ENCODE data around the gene EVI5. TPM values are rescaled to one million over a fixed set of nuclear protein-coding genes. Genes with fewer than 3 reads are reported as not detected.

Gene EVI5
- total and polyA plus RNA-seq, 3 experiments from 2014 or later, result 0.10 to 27.7 (median 27.4) TPM

GRCh38 chr1:92481971-92482664 is 302.8 kb downstream of the EVI5 start:
- Histone ChIP-seq H3K4me3 (ENCODE audit: low read length) (peak overlapping the region; percentile 94), H3K4me1 (ENCODE audit: insufficient read depth, low read length) (peaks cover 37% of the 10 kb centered on the region), H3K9me3 (ENCODE audit: low read length) (no peaks in the 10 kb centered on the region), H3K27ac (ENCODE audit: low read depth, low read length) (peak overlapping the region; percentile 43), H3K36me3 (ENCODE audit: insufficient read depth, low read length) (peaks cover 6% of the 10 kb centered on the region), H3K27me3 (ENCODE audit: insufficient read depth, low read length, poor library complexity, severe bottlenecking) (no peaks in the 10 kb centered on the region)
- DNase-seq, result no peak
- POLR2A ChIA-PET, result interaction anchor here (0.9 to 2.7 kb wide), 9 partner anchors 8 to 172 kb away, joined by 3 to 17 read pairs (median 7); no protein-coding TSS in a partner anchor
- Mint-ChIP-seq H3K4me1 (peaks cover 42 to 55% (median 48%) of the 10 kb centered on the region in 3 donors), H3K9me3 (no peaks in the 10 kb centered on the region), H3K36me3 (peaks cover 9 to 77% (median 16%) of the 10 kb centered on the region in 3 donors), H3K4me3 (peak overlapping the region; percentile 90 to 100 (median 93)), H3K27ac (peak overlapping the region; percentile 41 to 94 (median 85)), H3K27me3 (peaks cover 0 to 3% of the 10 kb centered on the region in 2 donors)
- CTCF ChIA-PET, result interaction anchor here (0.8 to 7.1 kb wide), 8 partner anchors 8 to 181 kb away, joined by 3 to 63 read pairs (median 4); no protein-coding TSS in a partner anchor

GRCh38 chr1:92481599-92481925 is 303.3 kb downstream of the EVI5 start:
- Histone ChIP-seq H3K9me3 (ENCODE audit: low read length) (no peaks in the 10 kb centered on the region), H3K4me3 (ENCODE audit: low read length) (peak overlapping the region; percentile 94), H3K27me3 (ENCODE audit: insufficient read depth, low read length, poor library complexity, severe bottlenecking) (no peaks in the 10 kb centered on the region), H3K36me3 (ENCODE audit: insufficient read depth, low read length) (peaks cover 6% of the 10 kb centered on the region), H3K4me1 (ENCODE audit: insufficient read depth, low read length) (peaks cover 43% of the 10 kb centered on the region), H3K27ac (ENCODE audit: low read depth, low read length) (no peak overlapping the region)
- POLR2A ChIA-PET, result interaction anchor here (1.5 to 2.7 kb wide), 2 partner anchors 56 to 166 kb away, joined by 7 to 17 read pairs; no protein-coding TSS in a partner anchor
- Mint-ChIP-seq H3K9me3 (no peaks in the 10 kb centered on the region), H3K27ac (peak overlapping the region in 4 of 8 donors; percentile 64 to 94 (median 86)), H3K27me3 (peaks cover 0 to 3% of the 10 kb centered on the region in 2 donors), H3K4me3 (peak overlapping the region; percentile 53 to 93 (median 90)), H3K4me1 (peaks cover 45 to 57% (median 53%) of the 10 kb centered on the region in 3 donors), H3K36me3 (peaks cover 9 to 81% (median 16%) of the 10 kb centered on the region in 3 donors)
- CTCF ChIA-PET, result interaction anchor here (1.0 to 7.1 kb wide), 4 partner anchors 102 to 181 kb away, joined by 3 to 63 read pairs (median 34); no protein-coding TSS in a partner anchor
- no peak for DNase-seq

- peaks cover 9 to 84% (median 16%) of the 10 kb centered on the region in 3 donors for H3K36me3 Mint-ChIP-seq
- no peaks in the 10 kb centered on the region for H3K9me3 Mint-ChIP-seq
- peak overlapping the region in 3 of 8 donors; percentile 64 to 94 (median 87) for H3K27ac Mint-ChIP-seq
- Histone ChIP-seq H3K9me3 (ENCODE audit: low read length) (no peaks in the 10 kb centered on the region), H3K4me1 (ENCODE audit: insufficient read depth, low read length) (peaks cover 48% of the 10 kb centered on the region), H3K36me3 (ENCODE audit: insufficient read depth, low read length) (peaks cover 6% of the 10 kb centered on the region), H3K4me3 (ENCODE audit: low read length) (no peak overlapping the region), H3K27ac (ENCODE audit: low read depth, low read length) (no peak overlapping the region), H3K27me3 (ENCODE audit: insufficient read depth, low read length, poor library complexity, severe bottlenecking) (no peaks in the 10 kb centered on the region)
- ChIA-PET POLR2A (interaction anchor here (2.7 kb wide), 1 partner anchor 57 kb away, joined by 17 read pairs; no protein-coding TSS in a partner anchor), CTCF (interaction anchor here (6.9 kb wide), 1 partner anchor 165 kb away, joined by 63 read pairs; no protein-coding TSS in a partner anchor)
- H3K27me3 Mint-ChIP-seq, result peaks cover 0 to 3% of the 10 kb centered on the region in 2 donors
- peaks cover 51 to 63% (median 57%) of the 10 kb centered on the region in 3 donors for H3K4me1 Mint-ChIP-seq
- DNase-seq, result no peak
- peak overlapping the region; percentile 43 to 93 (median 85) for H3K4me3 Mint-ChIP-seq
Observed at GRCh38 chr1:92480813-92481598, 303.9 kb downstream of the EVI5 start.

GRCh38 chr1:92480200-92480812 is 304.6 kb downstream of the EVI5 start:
- Histone ChIP-seq H3K27me3 (ENCODE audit: insufficient read depth, low read length, poor library complexity, severe bottlenecking) (no peaks in the 10 kb centered on the region), H3K27ac (ENCODE audit: low read depth, low read length) (no peak overlapping the region), H3K4me3 (ENCODE audit: low read length) (no peak overlapping the region), H3K9me3 (ENCODE audit: low read length) (no peaks in the 10 kb centered on the region), H3K36me3 (ENCODE audit: insufficient read depth, low read length) (peaks cover 6% of the 10 kb centered on the region), H3K4me1 (ENCODE audit: insufficient read depth, low read length) (peaks cover 55% of the 10 kb centered on the region)
- Mint-ChIP-seq H3K27me3 (peaks cover 0 to 3% of the 10 kb centered on the region in 2 donors), H3K36me3 (peaks cover 9 to 88% (median 16%) of the 10 kb centered on the region in 3 donors), H3K4me1 (peaks cover 57 to 70% (median 62%) of the 10 kb centered on the region in 3 donors), H3K4me3 (peak overlapping the region in 4 of 7 donors; percentile 51 to 85 (median 72)), H3K27ac (peak overlapping the region in 3 of 8 donors; percentile 29 to 63 (median 33)), H3K9me3 (no peaks in the 10 kb centered on the region)
- ChIA-PET CTCF (interaction anchor here (1.3 kb wide), 1 partner anchor 170 kb away, joined by 3 read pairs; no protein-coding TSS in a partner anchor), POLR2A (no interaction called here)
- no peak for DNase-seq

GRCh38 chr1:92479587-92479986 is 305.3 kb downstream of the EVI5 start:
- ChIA-PET CTCF (interaction anchor here (1.2 to 1.3 kb wide), 2 partner anchors 13 to 169 kb away, joined by 3 read pairs; no protein-coding TSS in a partner anchor), POLR2A (interaction anchor here (1.0 kb wide), 1 partner anchor 12 kb away, joined by 3 read pairs; no protein-coding TSS in a partner anchor)
- no peak for DNase-seq
- H3K4me1 ChIP-seq (ENCODE audit: insufficient read depth, low read length), result peaks cover 60% of the 10 kb centered on the region
- H3K27me3 Mint-ChIP-seq, result peaks cover 0 to 5% of the 10 kb centered on the region in 2 donors
- peak overlapping the region; percentile 42 to 85 (median 62) for H3K4me3 Mint-ChIP-seq
- H3K27ac Mint-ChIP-seq, result peak overlapping the region in 7 of 8 donors; percentile 16 to 96 (median 33)
- no peaks in the 10 kb centered on the region for H3K9me3 Mint-ChIP-seq
- H3K27ac ChIP-seq (ENCODE audit: low read depth, low read length), result no peak overlapping the region
- peaks cover 63 to 77% (median 69%) of the 10 kb centered on the region in 3 donors for H3K4me1 Mint-ChIP-seq
- peaks cover 9 to 89% (median 16%) of the 10 kb centered on the region in 3 donors for H3K36me3 Mint-ChIP-seq
- no peak overlapping the region for H3K4me3 ChIP-seq (ENCODE audit: low read length)
- peaks cover 6% of the 10 kb centered on the region for H3K36me3 ChIP-seq (ENCODE audit: insufficient read depth, low read length)
- H3K27me3 ChIP-seq (ENCODE audit: insufficient read depth, low read length, poor library complexity, severe bottlenecking), result no peaks in the 10 kb centered on the region
- H3K9me3 ChIP-seq (ENCODE audit: low read length), result no peaks in the 10 kb centered on the region

GRCh38 chr1:92478393-92478792 is 306.5 kb downstream of the EVI5 start:
- ChIA-PET POLR2A (interaction anchor here (3.3 kb wide), 1 partner anchor 7 kb away, joined by 26 read pairs; the partner anchor contains the start of gene GFI1), CTCF (interaction anchor here (1.2 to 1.5 kb wide), 4 partner anchors 8 to 168 kb away, joined by 3 to 5 read pairs (median 4); partner anchors contain the start of gene GFI1)
- H3K4me3 Mint-ChIP-seq, result peak overlapping the region; percentile 35 to 86 (median 63)
- H3K9me3 Mint-ChIP-seq, result no peaks in the 10 kb centered on the region
- Histone ChIP-seq H3K36me3 (ENCODE audit: insufficient read depth, low read length) (peaks cover 6% of the 10 kb centered on the region), H3K27me3 (ENCODE audit: insufficient read depth, low read length, poor library complexity, severe bottlenecking) (no peaks in the 10 kb centered on the region), H3K4me1 (ENCODE audit: insufficient read depth, low read length) (peaks cover 72% of the 10 kb centered on the region), H3K4me3 (ENCODE audit: low read length) (no peak overlapping the region), H3K27ac (ENCODE audit: low read depth, low read length) (no peak overlapping the region), H3K9me3 (ENCODE audit: low read length) (no peaks in the 10 kb centered on the region)
- H3K36me3 Mint-ChIP-seq, result peaks cover 9 to 87% (median 16%) of the 10 kb centered on the region in 3 donors
- H3K27me3 Mint-ChIP-seq, result peaks cover 0 to 5% of the 10 kb centered on the region in 2 donors
- H3K27ac Mint-ChIP-seq, result peak overlapping the region; percentile 81 to 96 (median 89)
- peaks cover 70 to 89% (median 80%) of the 10 kb centered on the region in 3 donors for H3K4me1 Mint-ChIP-seq
- DNase-seq, result no peak

- H3K4me1 Mint-ChIP-seq, result peaks cover 65 to 86% (median 77%) of the 10 kb centered on the region in 3 donors
- Histone ChIP-seq H3K4me3 (ENCODE audit: low read length) (no peak overlapping the region), H3K36me3 (ENCODE audit: insufficient read depth, low read length) (peaks cover 6% of the 10 kb centered on the region)
Observed at GRCh38 chr1:92476071-92476631, 308.8 kb downstream of the EVI5 start.

More at GRCh38 chr1:92476071-92476631, 308.8 kb downstream of the EVI5 start:
- H3K27ac Mint-ChIP-seq, result peak overlapping the region; percentile 85 to 98 (median 96)
- ChIA-PET CTCF (interaction anchor here (1.3 to 5.3 kb wide), 3 partner anchors 9 to 172 kb away, joined by 5 to 61 read pairs (median 7); partner anchors contain the start of gene GFI1), POLR2A (interaction anchor here (0.6 to 3.3 kb wide), 2 partner anchors 10 to 11 kb away, joined by 10 to 26 read pairs; partner anchors contain the start of gene GFI1)
- H3K9me3 Mint-ChIP-seq, result no peaks in the 10 kb centered on the region
- Histone ChIP-seq H3K9me3 (ENCODE audit: low read length) (no peaks in the 10 kb centered on the region), H3K27ac (ENCODE audit: low read depth, low read length) (peak overlapping the region; percentile 25), H3K4me1 (ENCODE audit: insufficient read depth, low read length) (peaks cover 61% of the 10 kb centered on the region), H3K27me3 (ENCODE audit: insufficient read depth, low read length, poor library complexity, severe bottlenecking) (no peaks in the 10 kb centered on the region)
- peak overlapping the region in 6 of 7 donors; percentile 15 to 76 (median 64) for H3K4me3 Mint-ChIP-seq
- peaks cover 0 to 5% of the 10 kb centered on the region in 2 donors for H3K27me3 Mint-ChIP-seq
- H3K36me3 Mint-ChIP-seq, result peaks cover 11 to 77% (median 16%) of the 10 kb centered on the region in 3 donors
- DNase-seq, result peak; percentile 51 to 86 (median 69)

Measured in CD8-positive, alpha-beta memory T cell (primary cell).